ENCODE results near the gene PAM. TPM values are rescaled to one million over a fixed set of nuclear protein-coding genes. Genes with fewer than 3 reads are reported as not detected.
A peak's percentile ranks its signal among the peaks of the same experiment; 100 is the strongest.

The PAM gene
- total RNA-seq, 4 donors from 2014 or later: 41.5 to 92.8 (median 48.2) TPM

DNA sequence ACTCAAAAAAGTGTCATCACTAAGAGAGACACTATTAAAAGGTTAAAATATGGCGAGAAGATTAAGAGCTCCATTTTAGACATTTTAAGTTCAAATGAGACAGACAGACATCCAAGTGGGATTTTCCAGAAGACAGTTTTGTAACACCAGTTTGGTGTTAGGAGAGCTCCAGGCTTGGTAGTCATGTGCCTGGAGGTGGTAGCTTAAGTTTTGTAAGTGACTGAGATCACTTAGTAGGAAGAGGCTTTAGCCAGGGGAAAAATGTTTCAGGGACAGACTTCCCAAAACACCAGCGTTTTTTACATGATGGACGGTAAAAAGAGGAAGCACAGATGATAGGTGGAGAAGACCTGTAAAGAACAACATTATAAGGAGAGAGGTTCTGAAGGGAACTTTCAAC, 214.5 kb downstream of the PAM start:
- Histone ChIP-seq H3K36me3 (no peaks in the 10 kb centered on the region), H3K27ac (no peak overlapping the region), H3K9me3 (no peaks in the 10 kb centered on the region), H3K27me3 (no peaks in the 10 kb centered on the region), H3K4me3 (no peak overlapping the region), H3K4me1 (no peaks in the 10 kb centered on the region)
- TF ChIP-seq EP300 (IDR thresholded peaks at IDR 0.05) (no peak), POLR2A (IDR thresholded peaks at IDR 0.05) (no peak), POLR2AphosphoS5 (IDR thresholded peaks at IDR 0.05) (no peak)
- TF ChIP-seq, protein P1, sequence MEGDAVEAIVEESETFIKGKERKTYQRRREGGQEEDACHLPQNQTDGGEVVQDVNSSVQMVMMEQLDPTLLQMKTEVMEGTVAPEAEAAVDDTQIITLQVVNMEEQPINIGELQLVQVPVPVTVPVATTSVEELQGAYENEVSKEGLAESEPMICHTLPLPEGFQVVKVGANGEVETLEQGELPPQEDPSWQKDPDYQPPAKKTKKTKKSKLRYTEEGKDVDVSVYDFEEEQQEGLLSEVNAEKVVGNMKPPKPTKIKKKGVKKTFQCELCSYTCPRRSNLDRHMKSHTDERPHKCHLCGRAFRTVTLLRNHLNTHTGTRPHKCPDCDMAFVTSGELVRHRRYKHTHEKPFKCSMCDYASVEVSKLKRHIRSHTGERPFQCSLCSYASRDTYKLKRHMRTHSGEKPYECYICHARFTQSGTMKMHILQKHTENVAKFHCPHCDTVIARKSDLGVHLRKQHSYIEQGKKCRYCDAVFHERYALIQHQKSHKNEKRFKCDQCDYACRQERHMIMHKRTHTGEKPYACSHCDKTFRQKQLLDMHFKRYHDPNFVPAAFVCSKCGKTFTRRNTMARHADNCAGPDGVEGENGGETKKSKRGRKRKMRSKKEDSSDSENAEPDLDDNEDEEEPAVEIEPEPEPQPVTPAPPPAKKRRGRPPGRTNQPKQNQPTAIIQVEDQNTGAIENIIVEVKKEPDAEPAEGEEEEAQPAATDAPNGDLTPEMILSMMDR (IDR thresholded peaks at IDR 0.05): no peak
- WGBS: 80% methylated on average over 3 of the region's 3 CpGs
- no peak for DNase-seq (ENCODE audit: low spot score in 2 of 2)

DNA sequence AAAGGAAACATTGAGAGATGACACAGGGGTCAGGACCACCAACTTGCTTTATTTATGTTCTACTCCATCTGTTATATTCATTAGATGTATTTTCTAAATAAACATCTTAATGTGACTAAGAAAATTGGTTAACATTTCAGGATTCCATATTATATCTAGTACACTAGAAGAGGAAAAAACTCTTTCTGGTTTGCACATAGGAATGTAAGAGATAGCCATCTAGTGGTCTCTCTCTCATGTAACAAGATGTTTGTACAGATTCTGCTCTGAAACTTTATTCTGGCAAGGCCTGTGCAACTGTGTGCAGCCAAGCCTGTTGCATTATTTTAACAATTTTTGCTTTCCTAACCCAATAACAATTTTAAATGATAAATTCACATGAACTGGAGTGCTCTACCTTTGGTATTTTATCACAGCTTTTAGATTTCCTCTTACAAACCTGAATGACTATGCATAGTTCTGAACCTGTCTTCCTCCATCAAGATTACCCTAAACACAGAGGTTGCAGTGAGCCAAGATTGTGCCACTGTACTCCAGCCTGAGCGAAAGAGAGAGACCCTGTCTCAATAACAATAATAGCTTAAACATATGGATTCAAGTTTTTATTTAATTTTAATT, 216.7 kb downstream of the PAM start:
- Histone ChIP-seq H3K4me3 (no peak overlapping the region), H3K9me3 (no peaks in the 10 kb centered on the region), H3K4me1 (no peaks in the 10 kb centered on the region), H3K27me3 (no peaks in the 10 kb centered on the region), H3K36me3 (no peaks in the 10 kb centered on the region), H3K27ac (no peak overlapping the region)
- TF ChIP-seq, protein P1 (IDR thresholded peaks at IDR 0.05): peak in 1 of 2 donors; percentile 18
- no peak for TF ChIP-seq EP300 (IDR thresholded peaks at IDR 0.05)
- no peak for DNase-seq (ENCODE audit: low spot score in 2 of 2)
- 91% methylated on average over 1 of the region's 1 CpG for WGBS

GRCh38 chr5:102974177-102974576, 219.1 kb downstream of the PAM start:
- Histone ChIP-seq H3K4me1 (no peaks in the 10 kb centered on the region), H3K9me3 (no peaks in the 10 kb centered on the region), H3K27ac (no peak overlapping the region), H3K36me3 (no peaks in the 10 kb centered on the region), H3K4me3 (no peak overlapping the region), H3K27me3 (no peaks in the 10 kb centered on the region)
- TF ChIP-seq EP300 (IDR thresholded peaks at IDR 0.05): no peak
- TF ChIP-seq, protein P1 (IDR thresholded peaks at IDR 0.05): no peak
- TF ChIP-seq POLR2AphosphoS5 (IDR thresholded peaks at IDR 0.05): no peak
- TF ChIP-seq POLR2A (IDR thresholded peaks at IDR 0.05): no peak
- 89% methylated on average over 3 of the region's 3 CpGs for WGBS
- no peak for DNase-seq (ENCODE audit: low spot score in 2 of 2)

DNA sequence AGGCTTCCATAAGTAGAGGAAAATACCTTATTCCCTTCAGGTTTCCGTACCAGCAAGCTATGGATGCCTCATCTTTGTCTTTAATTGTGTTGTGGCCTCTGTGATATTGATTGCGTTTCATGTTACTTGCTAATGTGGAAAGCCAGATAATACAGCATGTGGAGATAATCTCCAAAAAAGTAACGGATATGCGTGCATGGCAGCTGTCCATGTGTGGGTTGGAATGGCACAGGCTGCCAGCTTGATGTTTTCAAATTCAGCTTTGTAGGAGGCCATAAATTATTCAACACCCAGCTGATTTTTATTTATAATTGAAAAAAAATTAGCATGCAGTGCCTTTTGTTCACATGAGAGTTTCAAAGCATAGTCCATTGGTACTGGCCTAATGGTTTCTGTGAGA, 219.9 kb downstream of the PAM start:
- Histone ChIP-seq H3K36me3 (no peaks in the 10 kb centered on the region), H3K4me3 (no peak overlapping the region), H3K9me3 (no peaks in the 10 kb centered on the region), H3K27me3 (no peaks in the 10 kb centered on the region), H3K4me1 (no peaks in the 10 kb centered on the region), H3K27ac (no peak overlapping the region)
- no peak for DNase-seq (ENCODE audit: low spot score in 2 of 2)
- 61% methylated on average over 4 of the region's 4 CpGs for WGBS
- TF ChIP-seq EP300 (IDR thresholded peaks at IDR 0.05): no peak
- no peak for TF ChIP-seq POLR2A (IDR thresholded peaks at IDR 0.05)
- TF ChIP-seq, protein P1 (IDR thresholded peaks at IDR 0.05): no peak
- TF ChIP-seq POLR2AphosphoS5 (IDR thresholded peaks at IDR 0.05): no peak

GRCh38 chr5:102975457-102976182, 220.5 kb downstream of the PAM start:
- Histone ChIP-seq H3K9me3 (no peaks in the 10 kb centered on the region), H3K4me3 (no peak overlapping the region), H3K27ac (no peak overlapping the region), H3K4me1 (no peaks in the 10 kb centered on the region), H3K36me3 (no peaks in the 10 kb centered on the region), H3K27me3 (no peaks in the 10 kb centered on the region)
- DNase-seq (ENCODE audit: low spot score in 2 of 2): no peak
- 78% methylated on average over 3 of the region's 3 CpGs for WGBS
- TF ChIP-seq, protein P1 (IDR thresholded peaks at IDR 0.05): no peak
- TF ChIP-seq EP300 (IDR thresholded peaks at IDR 0.05) (no peak), POLR2AphosphoS5 (IDR thresholded peaks at IDR 0.05) (no peak), POLR2A (IDR thresholded peaks at IDR 0.05) (no peak)
